Keratinocyte (primary cell): ENCODE results near the gene ENPP3. TPM values are rescaled to one million over a fixed set of nuclear protein-coding genes. Genes with fewer than 3 reads are reported as not detected.

Experiments used
- DNase-seq: peaks from one replicate; pipeline ENCODE4 v3.0.0-alpha.2; 2011; ENCODE audit warnings: low read depth, missing footprints, low spot score
- FAIRE-seq: peaks from 2 replicates; lab custom pipeline; 2011; peaks lifted over from hg19 to GRCh38; lab: Jason Lieb, UNC
- H2AFZ ChIP-seq: 2 replicates; pipeline ENCODE4 v1.6.0; 2012; ENCODE audit warnings: low read length, control low read depth, inconsistent platforms; ENCODE audit not compliant: control insufficient read depth
- H3K27ac ChIP-seq: 2 replicates; pipeline ENCODE4 v1.5.1; 2011; ENCODE audit warnings: low read length; ENCODE audit not compliant: control insufficient read depth, insufficient read depth
- H3K27me3 ChIP-seq: 3 replicates; pipeline ENCODE4 v1.6.0; 2011; ENCODE audit warnings: low read length; ENCODE audit not compliant: control insufficient read depth, insufficient read depth; ENCODE audit errors: extremely low read depth
- H3K36me3 ChIP-seq, 2 experiments: 2 replicates in 1 of 2; 3 replicates in 1 of 2; pipeline ENCODE4 v1.5.1; 2011; ENCODE audit warnings: low read length in 2 of 2, mild to moderate bottlenecking in 1 of 2; ENCODE audit not compliant: control insufficient read depth in 2 of 2, insufficient read depth in 2 of 2; ENCODE audit errors: extremely low read depth in 1 of 2
- H3K4me1 ChIP-seq: 3 replicates; pipeline ENCODE4 v1.5.1; 2011; ENCODE audit warnings: low read length; ENCODE audit not compliant: control insufficient read depth, insufficient read depth; ENCODE audit errors: extremely low read depth
- H3K4me2 ChIP-seq: 3 replicates; pipeline ENCODE4 v1.6.0; 2011; ENCODE audit warnings: low read depth, low read length; ENCODE audit not compliant: control insufficient read depth, insufficient read depth; ENCODE audit errors: extremely low read depth
- H3K4me3 ChIP-seq, 3 experiments: fragments of 200-600 bp in 1 of 3; sonication (generic) in 1 of 3; 2 replicates in 2 of 3; 3 replicates in 1 of 3; pipeline ENCODE4 v1.5.1; 2011 to 2016; ENCODE audit warnings: low read length in 3 of 3, mild to moderate bottlenecking in 3 of 3, control low read depth in 2 of 3, inconsistent platforms in 1 of 3, low read depth in 1 of 3, mixed read lengths in 1 of 3, mixed run types in 1 of 3, moderate library complexity in 1 of 3; ENCODE audit not compliant: control insufficient read depth in 2 of 3, insufficient read depth in 2 of 3; ENCODE audit errors: extremely low read depth in 1 of 3
- H3K79me2 ChIP-seq: 2 replicates; pipeline ENCODE4 v1.6.0; 2012; ENCODE audit warnings: low read length; ENCODE audit not compliant: control insufficient read depth, insufficient read depth
- H3K9ac ChIP-seq: 3 replicates; pipeline ENCODE4 v1.6.0; 2011; ENCODE audit warnings: low read length; ENCODE audit not compliant: control insufficient read depth, insufficient read depth; ENCODE audit errors: extremely low read depth
- H3K9me1 ChIP-seq: 3 replicates; pipeline ENCODE4 v1.6.0; 2011; ENCODE audit warnings: low read length; ENCODE audit not compliant: control insufficient read depth, insufficient read depth; ENCODE audit errors: extremely low read depth
- H3K9me3 ChIP-seq: 2 replicates; pipeline ENCODE4 v1.5.1; 2012; ENCODE audit warnings: low read depth, low read length; ENCODE audit not compliant: control insufficient read depth
- H4K20me1 ChIP-seq: 3 replicates; pipeline ENCODE4 v1.6.0; 2011; ENCODE audit warnings: low read length; ENCODE audit not compliant: control insufficient read depth, insufficient read depth; ENCODE audit errors: extremely low read depth
- CTCF ChIP-seq, 3 experiments: IDR thresholded peaks in 1 of 3; conservative IDR thresholded peaks in 1 of 3; optimal IDR thresholded peaks in 1 of 3; 2 replicates in 2 of 3; 3 replicates in 1 of 3; pipeline versions ENCODE3 to v1.5.1; 2011; ENCODE audit warnings: low read length in 3 of 3, mild to moderate bottlenecking in 3 of 3, moderate library complexity in 2 of 3, control low read depth in 1 of 3, inconsistent platforms in 1 of 3; ENCODE audit not compliant: insufficient read depth in 2 of 3; ENCODE audit errors: extremely low read depth in 1 of 3
- EZH2 ChIP-seq: IDR thresholded peaks from one replicate; pipeline ENCODE4 v1.6.1; 2012; ENCODE audit warnings: inconsistent platforms, mild to moderate bottlenecking, low read length, moderate library complexity
- dilution Hi-C: fragments of 300-500 bp; cut with MboI; formaldehyde crosslinking; loops from one replicate; pipeline ENCODE4 v1.7.0; 2020; ENCODE audit warnings: low sequenced_read_pairs; ENCODE audit not compliant: extremely low pct_ligation_motif_present
- polyA plus RNA-seq, 5 experiments: library from polyadenylated mRNA; depleted of rRNA in 3 of 5; stranded (reverse) in 3 of 5; stranded (forward) in 1 of 5; unstranded in 1 of 5; fragments of >200 nt; gene quantifications; 1 replicate in 1 of 5; 2 replicates in 3 of 5; 3 replicates in 1 of 5; pipeline versions ENCODE4 v1.2.1 to v1.2.3, GENCODE V29; 2011 to 2012; ENCODE audit warnings: missing spikeins in 2 of 5, low read depth in 1 of 5, low replicate concordance in 1 of 5

Gene ENPP3
- polyA plus RNA-seq, 1 donor (not counting 4 experiments of a cell fraction or from before 2014, with no cell fraction given) = not detected

GRCh38 chr6:131688286-131688685 is 51.2 kb downstream of the ENPP3 start:
- no peak overlapping the region for H3K9ac ChIP-seq
- no peaks in the 10 kb centered on the region for H3K27me3 ChIP-seq
- no peaks in the 10 kb centered on the region for H3K9me1 ChIP-seq
- DNase-seq = no peak
- no peaks in the 10 kb centered on the region for H4K20me1 ChIP-seq
- H3K79me2 ChIP-seq = no peaks in the 10 kb centered on the region
- H3K4me3 ChIP-seq = no peak overlapping the region
- no peaks in the 10 kb centered on the region for H3K36me3 ChIP-seq
- no peak overlapping the region for H2AFZ ChIP-seq
- TF ChIP-seq CTCF (optimal IDR thresholded peaks at IDR 0.05 in 1 of 3, IDR thresholded peaks at IDR 0.05 in 1 of 3, conservative IDR thresholded peaks at IDR 0.05 in 1 of 3; ENCODE audit: extremely low read depth in 1 of 3, insufficient read depth in 2 of 3, low read length in 3 of 3) (no peak), EZH2 (no peak)
- no peaks in the 10 kb centered on the region for H3K4me1 ChIP-seq
- FAIRE-seq = no peak
- no peaks in the 10 kb centered on the region for H3K9me3 ChIP-seq
- dilution Hi-C loops = no loop called here
- no peak overlapping the region for H3K4me2 ChIP-seq
- no peak overlapping the region for H3K27ac ChIP-seq

DNA sequence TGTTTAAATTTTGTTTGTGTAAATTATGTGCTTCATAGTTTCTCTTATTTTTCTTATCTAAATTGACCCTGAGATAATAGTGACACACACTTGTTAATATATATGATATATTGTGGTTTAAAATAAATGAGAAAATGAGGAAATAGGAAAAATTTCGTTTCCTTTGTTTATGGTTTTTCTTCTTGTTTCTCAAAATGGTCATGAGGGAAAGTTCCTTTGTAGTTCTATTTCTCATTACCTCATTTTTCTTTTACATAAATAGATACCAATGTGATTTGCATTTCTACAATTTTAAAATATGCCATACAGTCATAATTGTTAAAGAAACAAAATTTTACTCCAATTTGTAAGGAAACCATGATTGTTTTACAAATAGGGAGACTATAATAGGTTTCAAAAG is 54.9 kb downstream of the ENPP3 start:
- H3K9ac ChIP-seq = no peak overlapping the region
- H3K4me2 ChIP-seq = no peak overlapping the region
- H3K9me1 ChIP-seq = no peaks in the 10 kb centered on the region
- no peaks in the 10 kb centered on the region for H3K36me3 ChIP-seq
- dilution Hi-C loops = no loop called here
- H3K9me3 ChIP-seq = no peaks in the 10 kb centered on the region
- H4K20me1 ChIP-seq = no peaks in the 10 kb centered on the region
- DNase-seq = no peak
- no peak overlapping the region for H2AFZ ChIP-seq
- H3K4me1 ChIP-seq = no peaks in the 10 kb centered on the region
- no peak overlapping the region for H3K4me3 ChIP-seq
- no peaks in the 10 kb centered on the region for H3K79me2 ChIP-seq
- TF ChIP-seq EZH2 (no peak), CTCF (optimal IDR thresholded peaks at IDR 0.05 in 1 of 3, IDR thresholded peaks at IDR 0.05 in 1 of 3, conservative IDR thresholded peaks at IDR 0.05 in 1 of 3; ENCODE audit: extremely low read depth in 1 of 3, insufficient read depth in 2 of 3, low read length in 3 of 3) (no peak)
- H3K27me3 ChIP-seq = no peaks in the 10 kb centered on the region
- FAIRE-seq = no peak
- no peak overlapping the region for H3K27ac ChIP-seq
